Tibial nerve (tissue), 4 donors: Measurements from ENCODE around the gene TMED6. TPM values are rescaled to one million over a fixed set of nuclear protein-coding genes. Genes with fewer than 3 reads are reported as not detected.

Experiments
- DNase-seq, 2 donors: peaks; one replicate each; pipeline ENCODE4 v3.0.0-alpha.2; 2019; ENCODE audit warnings: low spot score in 2 of 2
- H3K27ac ChIP-seq, 4 donors: fragments of 200-600 bp; sonication (generic) in 3 of 4; one replicate each; pipeline ENCODE4 v1.5.1; 2017 to 2019; ENCODE audit warnings: mild to moderate bottlenecking in 1 of 4
- H3K27me3 ChIP-seq, 2 donors: fragments of 200-600 bp; sonication (generic) in 1 of 2; one replicate each; pipeline versions ENCODE4 v1.5.1 to v1.6.0; 2017 to 2019
- H3K36me3 ChIP-seq, 3 donors: fragments of 200-600 bp; sonication (generic); one replicate each; pipeline ENCODE4 v1.5.1; 2018 to 2019
- H3K4me1 ChIP-seq, 4 donors: fragments of 200-600 bp; sonication (generic) in 3 of 4; one replicate each; pipeline ENCODE4 v1.5.1; 2017 to 2019
- H3K4me3 ChIP-seq, 4 donors: fragments of 200-600 bp; sonication (generic) in 3 of 4; one replicate each; pipeline ENCODE4 v1.5.1; 2017 to 2019; ENCODE audit warnings: mild to moderate bottlenecking in 1 of 4, moderate library complexity in 1 of 4
- H3K9me3 ChIP-seq, 4 donors: fragments of 200-600 bp; sonication (generic) in 3 of 4; one replicate each; pipeline ENCODE4 v1.5.1; 2017 to 2019
- EP300 ChIP-seq, 2 donors: sonication (generic); formaldehyde crosslinking; IDR thresholded peaks; one replicate each; pipeline ENCODE4 v1.6.1; 2017; ENCODE audit warnings: antibody characterized with exemption in 2 of 2, mild to moderate bottlenecking in 1 of 2
- POLR2A ChIP-seq, 2 donors: fragments of 450-650 bp; IDR thresholded peaks; one replicate each; pipeline ENCODE4 v1.6.1; 2017; ENCODE audit warnings: antibody characterized with exemption in 2 of 2, mild to moderate bottlenecking in 2 of 2, moderate library complexity in 2 of 2
- WGBS, 2 donors: methylation state at CpG; one replicate each; pipeline ENCODE4 v1.1.5; 2018; 5-methylcytosine and 5-hydroxymethylcytosine counted together
- total RNA-seq, 4 donors: library from RNA; depleted of rRNA; stranded (reverse); fragments of >200 nt; gene quantifications; one replicate each; pipeline ENCODE4 v1.1.0, GENCODE V29; 2016
- TF ChIP-seq, protein P1 (sequence below), 5 experiments: fragments of 200-600 bp in 3 of 5; fragments of 450-650 bp in 2 of 5; sonication (generic) in 3 of 5; IDR thresholded peaks; one replicate each; pipeline ENCODE4 v1.5.1; 2016 to 2019; ENCODE audit warnings: antibody characterized with exemption in 5 of 5, mild to moderate bottlenecking in 3 of 5, moderate library complexity in 2 of 5

TMED6 gene
- total RNA-seq, 4 donors from 2014 or later: not detected

DNA sequence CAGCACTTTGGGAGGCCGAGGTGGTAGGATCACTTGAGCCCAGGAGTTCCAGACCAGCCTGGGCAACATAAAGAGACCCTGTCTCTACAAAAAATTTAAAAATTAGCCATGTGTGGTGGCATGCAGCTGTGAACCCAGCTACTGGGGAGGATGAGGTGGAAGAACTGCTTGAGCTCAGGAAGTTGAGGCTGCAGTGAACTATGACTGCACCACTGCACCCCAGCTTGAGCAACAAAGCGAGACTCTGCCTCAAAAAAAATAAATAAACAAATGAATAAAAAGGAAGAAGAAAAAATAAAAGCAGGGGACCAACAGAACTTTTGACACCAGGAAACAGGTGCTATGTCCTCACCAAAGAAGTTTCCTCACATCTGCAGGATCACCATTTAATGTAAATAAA is 20.0 kb upstream of the TMED6 start:
- peaks cover 0 to 68% (median 13%) of the 10 kb centered on the region in 3 donors for H3K36me3 ChIP-seq
- 96% methylated on average over 2 of the region's 2 CpGs for WGBS, 2 donors

DNA sequence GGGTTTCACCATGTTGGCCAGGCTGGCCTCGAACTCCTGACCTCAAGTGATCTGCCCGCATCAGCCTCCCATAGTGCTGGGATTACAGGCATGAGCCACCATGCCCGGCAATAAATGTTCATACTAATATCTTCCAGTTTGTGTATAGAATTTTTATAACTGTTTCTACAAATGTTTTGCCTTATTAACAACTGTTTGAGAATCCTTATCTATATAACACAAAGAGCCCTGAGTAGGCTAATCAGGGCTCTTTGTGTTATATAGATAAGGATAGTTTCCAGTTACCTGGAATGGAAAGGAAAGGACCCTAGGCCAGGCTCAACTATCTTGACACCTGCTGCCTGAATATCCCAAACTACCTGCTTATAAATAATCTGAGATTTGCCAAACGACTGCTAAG is 17.3 kb upstream of the TMED6 start:
- peaks cover 0 to 95% (median 18%) of the 10 kb centered on the region in 3 donors for H3K36me3 ChIP-seq
- WGBS, 2 donors: 97 to 100% methylated on average over 4 of the region's 4 CpGs

More for the DNA sequence above, 20.0 kb upstream of the TMED6 start:
- Histone ChIP-seq H3K4me3 (no peak overlapping the region), H3K4me1 (peaks cover 0 to 4% (median 0%) of the 10 kb centered on the region in 4 donors), H3K27me3 (no peaks in the 10 kb centered on the region), H3K9me3 (no peaks in the 10 kb centered on the region), H3K27ac (no peak overlapping the region)
- no peak for DNase-seq
- TF ChIP-seq, protein P1, sequence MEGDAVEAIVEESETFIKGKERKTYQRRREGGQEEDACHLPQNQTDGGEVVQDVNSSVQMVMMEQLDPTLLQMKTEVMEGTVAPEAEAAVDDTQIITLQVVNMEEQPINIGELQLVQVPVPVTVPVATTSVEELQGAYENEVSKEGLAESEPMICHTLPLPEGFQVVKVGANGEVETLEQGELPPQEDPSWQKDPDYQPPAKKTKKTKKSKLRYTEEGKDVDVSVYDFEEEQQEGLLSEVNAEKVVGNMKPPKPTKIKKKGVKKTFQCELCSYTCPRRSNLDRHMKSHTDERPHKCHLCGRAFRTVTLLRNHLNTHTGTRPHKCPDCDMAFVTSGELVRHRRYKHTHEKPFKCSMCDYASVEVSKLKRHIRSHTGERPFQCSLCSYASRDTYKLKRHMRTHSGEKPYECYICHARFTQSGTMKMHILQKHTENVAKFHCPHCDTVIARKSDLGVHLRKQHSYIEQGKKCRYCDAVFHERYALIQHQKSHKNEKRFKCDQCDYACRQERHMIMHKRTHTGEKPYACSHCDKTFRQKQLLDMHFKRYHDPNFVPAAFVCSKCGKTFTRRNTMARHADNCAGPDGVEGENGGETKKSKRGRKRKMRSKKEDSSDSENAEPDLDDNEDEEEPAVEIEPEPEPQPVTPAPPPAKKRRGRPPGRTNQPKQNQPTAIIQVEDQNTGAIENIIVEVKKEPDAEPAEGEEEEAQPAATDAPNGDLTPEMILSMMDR (IDR thresholded peaks at IDR 0.05): no peak
- no peak for TF ChIP-seq EP300 (IDR thresholded peaks at IDR 0.05)
- TF ChIP-seq POLR2A (IDR thresholded peaks at IDR 0.05): no peak

DNA sequence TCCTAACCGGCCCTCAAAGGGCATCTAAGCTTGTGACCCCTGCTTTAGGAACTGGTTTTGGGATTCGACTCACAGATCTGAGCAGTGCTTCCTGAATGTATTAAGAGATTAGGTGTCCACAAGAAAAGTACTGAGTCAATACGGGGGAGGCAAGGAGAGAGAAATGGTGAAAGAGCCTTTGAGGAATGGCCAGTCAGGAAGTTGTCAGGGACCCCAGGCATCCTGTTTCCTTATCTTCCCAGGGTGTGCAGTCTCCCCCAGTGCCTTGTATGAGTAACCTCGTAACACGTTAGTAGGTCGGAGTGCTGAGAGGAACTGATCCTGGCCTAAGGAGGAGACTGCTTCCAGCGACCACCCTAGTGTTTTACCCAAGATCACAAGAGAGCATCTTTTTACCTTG is 16.4 kb upstream of the TMED6 start:
- Histone ChIP-seq H3K27ac (no peak overlapping the region), H3K9me3 (no peaks in the 10 kb centered on the region), H3K36me3 (peaks cover 0 to 97% (median 18%) of the 10 kb centered on the region in 3 donors), H3K27me3 (no peaks in the 10 kb centered on the region), H3K4me3 (no peak overlapping the region), H3K4me1 (no peaks in the 10 kb centered on the region)
- 77 to 88% methylated on average over 7 of the region's 7 CpGs for WGBS, 2 donors
- no peak for DNase-seq
- no peak for TF ChIP-seq EP300 (IDR thresholded peaks at IDR 0.05)
- no peak for TF ChIP-seq POLR2A (IDR thresholded peaks at IDR 0.05)

More for the DNA sequence above, 17.3 kb upstream of the TMED6 start:
- Histone ChIP-seq H3K9me3 (no peaks in the 10 kb centered on the region), H3K27me3 (no peaks in the 10 kb centered on the region), H3K4me1 (peaks cover 0 to 4% (median 0%) of the 10 kb centered on the region in 4 donors), H3K4me3 (no peak overlapping the region), H3K27ac (no peak overlapping the region)
- no peak for DNase-seq
- TF ChIP-seq EP300 (IDR thresholded peaks at IDR 0.05) (no peak), POLR2A (IDR thresholded peaks at IDR 0.05) (no peak)
- TF ChIP-seq, protein P1 (IDR thresholded peaks at IDR 0.05): no peak

DNA sequence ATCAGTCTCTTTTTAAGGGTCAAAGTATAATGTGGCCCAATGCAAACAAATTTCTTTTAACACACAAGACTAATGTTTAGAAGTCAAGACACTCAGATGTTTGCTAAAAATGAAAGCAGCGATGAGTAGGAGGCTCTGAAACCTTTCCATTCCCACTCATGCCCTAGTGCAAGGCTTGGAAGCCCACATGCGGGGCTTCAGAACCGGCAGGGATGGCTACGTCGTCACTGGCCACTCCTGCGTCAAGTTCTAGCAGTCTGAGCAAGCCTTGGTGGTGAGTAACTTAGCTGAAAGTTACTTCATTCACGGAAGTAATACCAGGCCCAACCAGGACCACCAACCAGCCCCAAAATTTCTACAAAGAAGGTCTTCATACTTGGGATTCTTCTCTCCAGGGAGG is 14.8 kb upstream of the TMED6 start:
- no peak overlapping the region for H3K4me3 ChIP-seq
- TF ChIP-seq, protein P1 (IDR thresholded peaks at IDR 0.05): no peak
- TF ChIP-seq POLR2A (IDR thresholded peaks at IDR 0.05): no peak
- TF ChIP-seq EP300 (IDR thresholded peaks at IDR 0.05): no peak
- H3K36me3 ChIP-seq: peaks cover 0 to 94% (median 18%) of the 10 kb centered on the region in 3 donors
- no peaks in the 10 kb centered on the region for H3K27me3 ChIP-seq
- H3K9me3 ChIP-seq: no peaks in the 10 kb centered on the region
- no peak for DNase-seq
- H3K4me1 ChIP-seq: no peaks in the 10 kb centered on the region
- H3K27ac ChIP-seq: no peak overlapping the region
- 82 to 84% methylated on average over 7 of the region's 7 CpGs for WGBS, 2 donors

DNA sequence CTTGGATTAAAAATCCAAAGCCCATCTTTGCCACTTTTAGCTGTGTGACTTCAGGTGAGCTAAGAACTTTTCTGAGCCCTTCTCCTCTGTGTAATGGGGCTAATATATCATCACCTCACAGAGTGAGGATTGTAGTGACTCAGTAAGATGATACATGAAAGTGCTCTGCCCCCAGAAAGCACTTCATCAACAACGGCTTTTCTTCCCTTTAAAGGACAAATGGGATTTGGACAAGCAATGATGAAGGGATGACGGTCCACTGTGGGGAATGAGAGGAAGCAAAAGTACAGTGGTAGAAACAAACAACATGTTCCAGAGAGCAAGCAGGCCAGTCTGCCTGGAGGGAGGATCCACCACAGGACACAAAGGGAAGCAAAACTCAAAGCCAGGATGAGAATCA is 14.3 kb upstream of the TMED6 start:
- Histone ChIP-seq H3K27me3 (no peaks in the 10 kb centered on the region), H3K36me3 (peaks cover 0 to 94% (median 18%) of the 10 kb centered on the region in 3 donors), H3K4me1 (no peaks in the 10 kb centered on the region), H3K9me3 (no peaks in the 10 kb centered on the region), H3K27ac (no peak overlapping the region), H3K4me3 (no peak overlapping the region)
- no peak for DNase-seq
- TF ChIP-seq, protein P1 (IDR thresholded peaks at IDR 0.05): no peak
- TF ChIP-seq EP300 (IDR thresholded peaks at IDR 0.05) (no peak), POLR2A (IDR thresholded peaks at IDR 0.05) (no peak)
- whole genome bisulfite sequencing, 2 donors: 77 to 91% methylated on average over 2 of the region's 2 CpGs

DNA sequence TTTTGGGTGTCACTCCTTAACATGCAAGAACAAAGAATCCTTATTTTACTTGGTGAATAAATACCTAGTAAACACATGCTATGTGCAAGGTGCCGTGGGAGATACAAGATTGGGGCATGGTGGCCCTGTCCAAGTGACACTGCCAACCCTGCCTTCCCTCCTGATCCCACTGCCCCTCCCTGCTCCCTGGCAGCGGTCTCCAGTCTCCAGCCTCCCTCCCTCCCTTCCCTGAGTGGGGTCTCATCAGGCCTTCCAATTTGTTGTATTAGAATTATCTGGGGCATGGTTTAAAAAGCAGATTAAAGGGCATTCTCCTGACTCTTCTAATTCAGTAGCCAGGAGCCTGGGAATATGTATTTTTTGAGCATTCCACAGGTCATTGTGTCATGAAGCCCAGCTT is 12.5 kb upstream of the TMED6 start:
- H3K27ac ChIP-seq: no peak overlapping the region
- H3K36me3 ChIP-seq: peaks cover 0 to 89% (median 18%) of the 10 kb centered on the region in 3 donors
- no peaks in the 10 kb centered on the region for H3K9me3 ChIP-seq
- no peak for TF ChIP-seq EP300 (IDR thresholded peaks at IDR 0.05)
- TF ChIP-seq, protein P1 (IDR thresholded peaks at IDR 0.05): no peak
- no peak for DNase-seq
- no peaks in the 10 kb centered on the region for H3K4me1 ChIP-seq
- WGBS, 2 donors: 84 to 89% methylated on average over 2 of the region's 2 CpGs
- H3K4me3 ChIP-seq: no peak overlapping the region
- no peaks in the 10 kb centered on the region for H3K27me3 ChIP-seq
